B cell (primary cell): ENCODE results near the gene EPDR1. TPM values are rescaled to one million over a fixed set of nuclear protein-coding genes. Genes with fewer than 3 reads are reported as not detected.

Experiments
- ATAC-seq: fragments of 200-7000 bp; cut with Tn5 transposase; one replicate; pipeline ENCODE4 v1.10.0; 2021; ENCODE audit warnings: low read depth, mild to moderate bottlenecking, moderate number of reproducible peaks, moderate library complexity
- CTCF ChIA-PET: fragments of 350-600 bp; sonication (Branson Sonifier 250); formaldehyde crosslinking; loops from one replicate; lab custom pipeline; 2021; ENCODE audit warnings: antibody characterized with exemption, inconsistent platforms; lab: Charles Lee
- POLR2A ChIA-PET: fragments of 350-600 bp; sonication (Branson Sonifier 250); formaldehyde crosslinking; loops from one replicate; lab custom pipeline; 2021; ENCODE audit warnings: antibody characterized with exemption; lab: Charles Lee
- DNase-seq: peaks from one replicate; pipeline ENCODE4 v3.0.0; 2013
- H2AFZ ChIP-seq: 2 replicates; pipeline ENCODE4 v1.6.1; 2012; ENCODE audit warnings: mild to moderate bottlenecking, low read depth, low read length; ENCODE audit not compliant: insufficient read depth, poor library complexity, severe bottlenecking
- H3K27ac ChIP-seq, 2 donors: 1 replicate in 1 of 2; 2 replicates in 1 of 2; pipeline ENCODE4 v1.5.1; 2012 to 2013; ENCODE audit warnings: low read length in 2 of 2, mild to moderate bottlenecking in 2 of 2, moderate library complexity in 1 of 2
- H3K27me3 ChIP-seq, 4 experiments: fragments of 200-600 bp in 1 of 4; sonication (generic) in 1 of 4; replicated peaks in 1 of 4; 1 replicate in 2 of 4; 2 replicates in 2 of 4; pipeline versions ENCODE4 v1.6.1 to v1.7.0; 2013 to 2016; ENCODE audit warnings: low read length in 3 of 4, mild to moderate bottlenecking in 2 of 4, mixed read lengths in 1 of 4, moderate library complexity in 1 of 4; ENCODE audit not compliant: insufficient read depth in 4 of 4, control insufficient read depth in 3 of 4; ENCODE audit errors: control extremely low read depth in 1 of 4
- H3K36me3 ChIP-seq, 2 experiments: replicated peaks in 1 of 2; 1 replicate in 1 of 2; 2 replicates in 1 of 2; pipeline versions ENCODE4 v1.6.1 to v1.7.1; 2013; ENCODE audit warnings: low read length in 1 of 2; ENCODE audit not compliant: insufficient read depth in 2 of 2, control insufficient read depth in 1 of 2; ENCODE audit errors: control extremely low read depth in 1 of 2, extremely low read depth in 1 of 2
- H3K4me1 ChIP-seq, 2 donors: fragments of 200-600 bp in 1 of 2; sonication (generic) in 1 of 2; 1 replicate in 1 of 2; 2 replicates in 1 of 2; pipeline versions ENCODE4 v1.5.1 to v1.6.1; 2013 to 2017; ENCODE audit warnings: low read length in 2 of 2; ENCODE audit not compliant: control insufficient read depth in 2 of 2, insufficient read depth in 2 of 2
- H3K4me2 ChIP-seq: replicated peaks from 2 replicates; pipeline ENCODE3; 2012; ENCODE audit warnings: mild to moderate bottlenecking, low read depth, low read length; ENCODE audit not compliant: poor library complexity, severe bottlenecking
- H3K4me3 ChIP-seq, 5 experiments: fragments of 200-600 bp in 1 of 5; sonication (generic) in 1 of 5; 1 replicate in 3 of 5; 2 replicates in 2 of 5; pipeline versions ENCODE4 v1.5.1 to v1.7.0; 2011 to 2016; ENCODE audit warnings: low read length in 4 of 5, mild to moderate bottlenecking in 4 of 5, low read depth in 2 of 5, control low read depth in 1 of 5, moderate library complexity in 1 of 5; ENCODE audit not compliant: insufficient read depth in 1 of 5; ENCODE audit errors: control extremely low read depth in 1 of 5, extremely low read depth in 1 of 5
- H3K79me2 ChIP-seq: fragments of 200-600 bp; sonication (generic); one replicate; pipeline ENCODE4 v1.6.0; 2016; ENCODE audit warnings: low read length; ENCODE audit not compliant: control insufficient read depth, insufficient read depth
- H3K9ac ChIP-seq: fragments of 200-600 bp; sonication (generic); 2 replicates; pipeline ENCODE4 v1.6.1; 2017; ENCODE audit warnings: mild to moderate bottlenecking, low read length, moderate library complexity
- H3K9me3 ChIP-seq, 3 donors: one replicate each; pipeline versions ENCODE4 v1.6.1 to v1.7.1; 2013; ENCODE audit warnings: low read length in 2 of 3; ENCODE audit not compliant: control insufficient read depth in 2 of 3, insufficient read depth in 1 of 3; ENCODE audit errors: control extremely low read depth in 1 of 3
- H4K20me1 ChIP-seq: 2 replicates; pipeline ENCODE4 v1.6.0; 2012; ENCODE audit warnings: mild to moderate bottlenecking, low read length; ENCODE audit not compliant: insufficient read depth, control insufficient read depth, poor library complexity, severe bottlenecking
- H3K27ac Mint-ChIP-seq: one replicate; pipeline ENCODE4 v1.8.0; 2021; ENCODE audit warnings: mixed read lengths
- H3K27me3 Mint-ChIP-seq: one replicate; pipeline ENCODE4 v1.8.0; 2021; ENCODE audit warnings: mixed read lengths
- H3K4me1 Mint-ChIP-seq: one replicate; pipeline ENCODE4 v1.8.0; 2021; ENCODE audit warnings: mixed read lengths
- H3K4me3 Mint-ChIP-seq: one replicate; pipeline ENCODE4 v1.8.0; 2021; ENCODE audit warnings: mixed read lengths
- H3K9me3 Mint-ChIP-seq: one replicate; pipeline ENCODE4 v1.8.0; 2022; ENCODE audit warnings: mixed read lengths; ENCODE audit not compliant: insufficient read depth
- EZH2 ChIP-seq: IDR thresholded peaks from 2 replicates; pipeline ENCODE4 v1.6.1; 2012; ENCODE audit warnings: borderline replicate concordance, low read depth, mild to moderate bottlenecking, moderate library complexity, low read length; ENCODE audit not compliant: insufficient read depth, poor library complexity, severe bottlenecking
- WGBS: methylation state at CpG from one replicate; pipeline ENCODE4 v1.1.5; 2013; ENCODE audit warnings: missing lambda C conversion rate; ENCODE audit not compliant: insufficient coverage; 5-methylcytosine and 5-hydroxymethylcytosine counted together
- intact Hi-C: fragments of 100-400 bp; cut with micrococcal nuclease; formaldehyde crosslinking; loops from one replicate; pipeline ENCODE4 v1.10.0; 2022
- polyA plus RNA-seq: library from polyadenylated mRNA; depleted of rRNA; stranded (reverse); fragments of >200 nt; gene quantifications from 2 replicates; pipeline ENCODE4 v1.2.3, GENCODE V29; 2012
- total RNA-seq, 2 donors: library from RNA; stranded (reverse); fragments of 120-200 nt in 1 of 2; gene quantifications; 1 replicate in 1 of 2; 2 replicates in 1 of 2; pipeline versions ENCODE4 v1.2.3 to v1.2.4, GENCODE V29; 2013 to 2022
- TF ChIP-seq, protein P1 (sequence below): fragments of 200-600 bp; IDR thresholded peaks from one replicate; pipeline ENCODE4 v1.8.0; 2022; ENCODE audit warnings: antibody characterized with exemption, mild to moderate bottlenecking

EPDR1 gene
- total and polyA plus RNA-seq, 2 donors (not counting 1 experiment from before 2014, with no cell fraction given) = not detected

DNA sequence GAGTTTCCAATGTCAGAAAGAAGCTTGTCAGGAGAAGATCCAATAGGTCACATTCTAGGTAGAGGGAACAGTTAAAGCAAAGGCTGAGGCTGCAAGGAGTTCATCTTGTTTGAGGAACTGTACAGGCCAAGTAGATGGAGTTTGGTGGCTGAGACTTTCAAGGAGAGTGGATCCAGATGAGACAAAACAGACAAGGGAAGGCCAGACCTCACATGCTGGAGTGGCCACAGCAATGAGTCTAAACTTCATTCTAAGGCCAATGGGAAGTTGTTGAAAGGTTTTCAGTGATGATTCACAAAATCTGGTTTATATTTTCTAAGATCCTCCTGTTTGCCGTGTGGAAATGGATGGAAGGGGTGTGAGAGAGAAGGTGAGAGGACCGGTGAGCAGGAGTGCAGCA, 40.0 kb downstream of the EPDR1 start:
- H3K4me1 Mint-ChIP-seq = no peaks in the 10 kb centered on the region
- intact Hi-C loops = no loop called here
- CTCF ChIA-PET = no interaction called here
- no peaks in the 10 kb centered on the region for H3K36me3 ChIP-seq
- H3K79me2 ChIP-seq = no peaks in the 10 kb centered on the region
- H3K27ac ChIP-seq = no peak overlapping the region
- H4K20me1 ChIP-seq = no peaks in the 10 kb centered on the region
- H3K27ac Mint-ChIP-seq = no peak overlapping the region
- no peak overlapping the region for H3K4me3 Mint-ChIP-seq
- H3K27me3 ChIP-seq = no peaks in the 10 kb centered on the region
- WGBS = 95% methylated on average over 2 of the region's 2 CpGs
- H3K4me2 ChIP-seq = no peak overlapping the region
- no peaks in the 10 kb centered on the region for H3K4me1 ChIP-seq
- no peak overlapping the region for H2AFZ ChIP-seq
- POLR2A ChIA-PET = no interaction called here
- H3K9ac ChIP-seq = no peak overlapping the region
- ATAC-seq = no peak
- no peak for DNase-seq
- H3K9me3 ChIP-seq = no peaks in the 10 kb centered on the region
- no peak overlapping the region for H3K4me3 ChIP-seq
- peaks cover 8% of the 10 kb centered on the region for H3K27me3 Mint-ChIP-seq
- H3K9me3 Mint-ChIP-seq = no peaks in the 10 kb centered on the region
- no peak for TF ChIP-seq EZH2
- TF ChIP-seq, protein P1, sequence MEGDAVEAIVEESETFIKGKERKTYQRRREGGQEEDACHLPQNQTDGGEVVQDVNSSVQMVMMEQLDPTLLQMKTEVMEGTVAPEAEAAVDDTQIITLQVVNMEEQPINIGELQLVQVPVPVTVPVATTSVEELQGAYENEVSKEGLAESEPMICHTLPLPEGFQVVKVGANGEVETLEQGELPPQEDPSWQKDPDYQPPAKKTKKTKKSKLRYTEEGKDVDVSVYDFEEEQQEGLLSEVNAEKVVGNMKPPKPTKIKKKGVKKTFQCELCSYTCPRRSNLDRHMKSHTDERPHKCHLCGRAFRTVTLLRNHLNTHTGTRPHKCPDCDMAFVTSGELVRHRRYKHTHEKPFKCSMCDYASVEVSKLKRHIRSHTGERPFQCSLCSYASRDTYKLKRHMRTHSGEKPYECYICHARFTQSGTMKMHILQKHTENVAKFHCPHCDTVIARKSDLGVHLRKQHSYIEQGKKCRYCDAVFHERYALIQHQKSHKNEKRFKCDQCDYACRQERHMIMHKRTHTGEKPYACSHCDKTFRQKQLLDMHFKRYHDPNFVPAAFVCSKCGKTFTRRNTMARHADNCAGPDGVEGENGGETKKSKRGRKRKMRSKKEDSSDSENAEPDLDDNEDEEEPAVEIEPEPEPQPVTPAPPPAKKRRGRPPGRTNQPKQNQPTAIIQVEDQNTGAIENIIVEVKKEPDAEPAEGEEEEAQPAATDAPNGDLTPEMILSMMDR = no peak

DNA sequence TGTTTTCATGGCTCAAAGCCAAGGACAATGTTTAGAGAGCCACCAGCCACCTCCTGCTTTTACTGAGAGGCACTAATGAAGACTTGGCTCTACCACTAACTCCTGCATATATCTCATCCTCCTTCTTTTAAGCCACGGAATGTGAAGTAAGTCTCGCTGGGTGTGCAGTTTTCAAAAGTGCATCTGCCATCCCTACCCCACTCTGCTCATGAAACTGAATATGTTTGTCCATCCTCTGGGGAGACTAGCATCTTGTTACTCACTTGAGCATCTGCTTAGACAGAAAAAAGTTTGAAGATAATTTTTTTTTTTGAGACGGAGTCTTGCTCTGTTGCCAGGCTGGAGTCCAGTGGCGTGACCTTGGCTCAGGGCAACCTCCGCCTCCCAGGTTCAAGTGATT, 40.8 kb downstream of the EPDR1 start:
- H3K79me2 ChIP-seq = no peaks in the 10 kb centered on the region
- TF ChIP-seq EZH2 = no peak
- TF ChIP-seq, protein P1 = no peak
- H3K4me3 Mint-ChIP-seq = no peak overlapping the region
- H3K4me1 ChIP-seq = no peaks in the 10 kb centered on the region
- ChIA-PET CTCF (no interaction called here), POLR2A (no interaction called here)
- WGBS = 92% methylated on average over 5 of the region's 5 CpGs
- no peaks in the 10 kb centered on the region for H3K9me3 Mint-ChIP-seq
- no peaks in the 10 kb centered on the region for H3K27me3 ChIP-seq
- H4K20me1 ChIP-seq = no peaks in the 10 kb centered on the region
- no peak overlapping the region for H3K9ac ChIP-seq
- H3K4me1 Mint-ChIP-seq = no peaks in the 10 kb centered on the region
- intact Hi-C loops = no loop called here
- no peak overlapping the region for H3K27ac Mint-ChIP-seq
- peaks cover 8% of the 10 kb centered on the region for H3K27me3 Mint-ChIP-seq
- ATAC-seq (no peak), DNase-seq (no peak)
- H3K9me3 ChIP-seq = no peaks in the 10 kb centered on the region
- H3K4me2 ChIP-seq = no peak overlapping the region
- no peak overlapping the region for H2AFZ ChIP-seq
- H3K36me3 ChIP-seq = no peaks in the 10 kb centered on the region
- no peak overlapping the region for H3K27ac ChIP-seq
- H3K4me3 ChIP-seq = no peak overlapping the region
